ENCODE data around the gene GALR1. TPM values are rescaled to one million over a fixed set of nuclear protein-coding genes. Genes with fewer than 3 reads are reported as not detected.

Gene GALR1
- total and polyA plus RNA-seq, 2 experiments from 2014 or later: not detected

DNA sequence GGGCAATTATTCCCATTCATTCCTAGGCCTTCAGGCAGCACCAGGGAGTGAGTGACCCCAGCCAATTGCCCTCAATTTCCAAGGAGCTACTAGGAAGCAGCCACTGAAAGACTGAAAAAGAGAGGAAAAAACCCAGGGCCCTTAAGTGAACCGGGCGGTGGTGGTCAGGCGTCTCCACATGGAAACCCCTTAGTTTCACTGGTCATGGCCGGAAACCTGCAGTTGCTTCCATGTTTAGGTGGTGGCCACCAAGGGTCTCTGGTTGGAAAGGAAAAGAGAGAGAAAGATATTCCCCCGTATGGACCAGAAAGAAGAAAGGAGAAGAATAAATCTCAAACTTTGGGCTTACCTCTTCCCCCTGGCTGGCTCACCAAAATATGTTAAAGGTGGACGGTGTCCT, 64.9 kb downstream of the GALR1 start:
- in situ Hi-C loops (cut with MboI): no loop called here
- WGBS, 2 experiments (ENCODE audit: low coverage in 1 of 2, low lambda C conversion rate in 2 of 2, missing lambda C conversion rate in 2 of 2): 56% methylated on average over 6 of the region's 6 CpGs
- Histone ChIP-seq H3K27me3 (replicated peaks; ENCODE audit: insufficient read depth) (no peaks in the 10 kb centered on the region), H3K4me2 (ENCODE audit: unreplicated experiment) (no peak overlapping the region), H3K9me3 (ENCODE audit: low read depth) (no peaks in the 10 kb centered on the region), H4K20me1 (ENCODE audit: insufficient read depth) (no peaks in the 10 kb centered on the region), H3K27ac (no peak overlapping the region), H3K9ac (no peak overlapping the region), H3K4me3 (no peak overlapping the region), H3K36me3 (ENCODE audit: low read depth) (no peaks in the 10 kb centered on the region), H3K79me2 (ENCODE audit: insufficient read depth) (no peaks in the 10 kb centered on the region), H3F3A (ENCODE audit: insufficient read depth) (no peaks in the 10 kb centered on the region), H3K9me2 (ENCODE audit: insufficient read depth) (no peaks in the 10 kb centered on the region), H2AFZ (no peak overlapping the region), H3K4me1 (ENCODE audit: insufficient read depth) (no peaks in the 10 kb centered on the region)
- TF ChIP-seq EZH2phosphoT487 (IDR thresholded peaks at IDR 0.05; ENCODE audit: insufficient read depth, low read depth): no peak
- TF ChIP-seq EZH2 (IDR thresholded peaks at IDR 0.05; ENCODE audit: insufficient read depth, poor library complexity, severe bottlenecking): no peak
- DNase-seq: no peak

DNA sequence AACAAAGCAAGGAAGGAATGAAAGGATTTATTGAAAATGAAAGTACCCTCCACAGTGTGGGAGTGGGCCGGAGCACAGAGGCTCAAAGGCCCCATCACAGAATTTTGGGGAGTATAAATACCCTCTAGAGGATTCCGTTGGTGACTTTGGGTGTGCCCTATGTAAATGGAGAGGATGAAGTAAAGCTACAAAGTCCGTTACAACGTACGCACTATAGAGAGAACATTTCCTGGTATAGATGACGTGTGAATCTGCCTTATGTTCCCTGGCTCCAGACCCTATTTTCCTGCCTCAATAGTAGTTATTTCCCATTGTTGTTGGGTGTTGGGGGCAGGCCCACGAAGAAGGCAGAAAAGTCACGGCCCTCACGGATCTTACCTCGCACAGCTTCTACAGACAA, 65.3 kb downstream of the GALR1 start:
- no peak for TF ChIP-seq EZH2 (IDR thresholded peaks at IDR 0.05; ENCODE audit: insufficient read depth, poor library complexity, severe bottlenecking)
- no peak for TF ChIP-seq EZH2phosphoT487 (IDR thresholded peaks at IDR 0.05; ENCODE audit: insufficient read depth, low read depth)

GRCh38 chr18:77316008-77316407, 66.4 kb downstream of the GALR1 start:
- Histone ChIP-seq H3K4me3 (no peak overlapping the region), H4K20me1 (ENCODE audit: insufficient read depth) (no peaks in the 10 kb centered on the region), H3K79me2 (ENCODE audit: insufficient read depth) (no peaks in the 10 kb centered on the region), H3K36me3 (ENCODE audit: low read depth) (no peaks in the 10 kb centered on the region), H3K27me3 (replicated peaks; ENCODE audit: insufficient read depth) (no peaks in the 10 kb centered on the region), H3K4me1 (ENCODE audit: insufficient read depth) (no peaks in the 10 kb centered on the region), H3F3A (ENCODE audit: insufficient read depth) (no peaks in the 10 kb centered on the region), H3K9me3 (ENCODE audit: low read depth) (no peaks in the 10 kb centered on the region), H3K4me2 (ENCODE audit: unreplicated experiment) (no peak overlapping the region), H3K9ac (no peak overlapping the region), H3K27ac (no peak overlapping the region), H3K9me2 (ENCODE audit: insufficient read depth) (no peaks in the 10 kb centered on the region), H2AFZ (no peak overlapping the region)
- in situ Hi-C loops (cut with MboI): no loop called here
- DNase-seq: no peak
- no peak for TF ChIP-seq EZH2phosphoT487 (IDR thresholded peaks at IDR 0.05; ENCODE audit: insufficient read depth, low read depth)
- TF ChIP-seq EZH2 (IDR thresholded peaks at IDR 0.05; ENCODE audit: insufficient read depth, poor library complexity, severe bottlenecking): no peak
- WGBS, 2 experiments (ENCODE audit: low coverage in 1 of 2, low lambda C conversion rate in 2 of 2, missing lambda C conversion rate in 2 of 2): 13 to 24% methylated on average over 3 of the region's 3 CpGs

More for the DNA sequence above, 65.3 kb downstream of the GALR1 start:
- H3K9ac ChIP-seq: no peak overlapping the region
- DNase-seq: no peak
- in situ Hi-C loops (cut with MboI): no loop called here
- no peaks in the 10 kb centered on the region for H3K79me2 ChIP-seq (ENCODE audit: insufficient read depth)
- no peaks in the 10 kb centered on the region for H4K20me1 ChIP-seq (ENCODE audit: insufficient read depth)
- no peaks in the 10 kb centered on the region for H3F3A ChIP-seq (ENCODE audit: insufficient read depth)
- no peaks in the 10 kb centered on the region for H3K27me3 ChIP-seq (replicated peaks; ENCODE audit: insufficient read depth)
- no peak overlapping the region for H2AFZ ChIP-seq
- no peaks in the 10 kb centered on the region for H3K9me3 ChIP-seq (ENCODE audit: low read depth)
- 57 to 59% methylated on average over 10 of the region's 10 CpGs for WGBS, 2 experiments (ENCODE audit: low coverage in 1 of 2, low lambda C conversion rate in 2 of 2, missing lambda C conversion rate in 2 of 2)
- no peaks in the 10 kb centered on the region for H3K36me3 ChIP-seq (ENCODE audit: low read depth)
- H3K4me1 ChIP-seq (ENCODE audit: insufficient read depth): no peaks in the 10 kb centered on the region
- H3K27ac ChIP-seq: no peak overlapping the region
- H3K9me2 ChIP-seq (ENCODE audit: insufficient read depth): no peaks in the 10 kb centered on the region
- no peak overlapping the region for H3K4me2 ChIP-seq (ENCODE audit: unreplicated experiment)
- no peak overlapping the region for H3K4me3 ChIP-seq

- no peak overlapping the region for H2AFZ ChIP-seq
- no peaks in the 10 kb centered on the region for H3K79me2 ChIP-seq (ENCODE audit: insufficient read depth)
- no peaks in the 10 kb centered on the region for H3K27me3 ChIP-seq (replicated peaks; ENCODE audit: insufficient read depth)
- no peak overlapping the region for H3K4me3 ChIP-seq
- no peak overlapping the region for H3K27ac ChIP-seq
- H3K4me2 ChIP-seq (ENCODE audit: unreplicated experiment): no peak overlapping the region
- H3F3A ChIP-seq (ENCODE audit: insufficient read depth): no peaks in the 10 kb centered on the region
- in situ Hi-C loops (cut with MboI): no loop called here
- 27 to 33% methylated on average over 4 of the region's 4 CpGs for WGBS, 2 experiments (ENCODE audit: low coverage in 1 of 2, low lambda C conversion rate in 2 of 2, missing lambda C conversion rate in 2 of 2)
- no peaks in the 10 kb centered on the region for H3K36me3 ChIP-seq (ENCODE audit: low read depth)
- no peak overlapping the region for H3K9ac ChIP-seq
- no peaks in the 10 kb centered on the region for H3K9me2 ChIP-seq (ENCODE audit: insufficient read depth)
- peak; percentile 2 for DNase-seq
- no peaks in the 10 kb centered on the region for H3K4me1 ChIP-seq (ENCODE audit: insufficient read depth)
- TF ChIP-seq EZH2 (IDR thresholded peaks at IDR 0.05; ENCODE audit: insufficient read depth, poor library complexity, severe bottlenecking): no peak
- no peak for TF ChIP-seq EZH2phosphoT487 (IDR thresholded peaks at IDR 0.05; ENCODE audit: insufficient read depth, low read depth)
- H4K20me1 ChIP-seq (ENCODE audit: insufficient read depth): no peaks in the 10 kb centered on the region
- no peaks in the 10 kb centered on the region for H3K9me3 ChIP-seq (ENCODE audit: low read depth)
Measured at GRCh38 chr18:77316641-77317040, 67.0 kb downstream of the GALR1 start.

DNA sequence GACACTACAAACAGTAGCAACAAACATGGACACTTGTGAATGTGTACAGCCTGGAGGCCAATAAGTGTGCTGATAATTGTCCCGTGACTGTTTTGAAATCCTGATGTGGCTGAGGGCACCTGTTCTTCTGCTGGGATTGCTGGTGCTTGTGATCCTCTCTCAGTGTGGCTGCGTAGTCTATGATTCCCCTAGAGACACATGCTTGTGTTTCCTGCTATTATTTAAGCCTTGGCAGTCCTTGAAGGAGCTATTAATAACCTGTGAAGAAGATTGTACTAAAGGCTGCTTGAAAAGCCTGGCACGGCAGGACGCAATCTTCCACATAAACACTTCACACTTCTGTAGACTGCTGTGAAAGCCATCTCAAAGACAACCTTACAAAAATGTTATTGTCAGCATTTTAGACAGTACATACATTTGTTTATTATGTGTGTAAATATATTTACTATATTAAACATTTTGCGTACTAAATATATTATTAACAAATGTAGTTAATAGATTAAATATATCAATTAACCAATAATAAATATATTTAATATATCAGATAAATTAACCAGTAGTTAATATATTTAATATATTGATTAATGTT, 71.4 kb downstream of the GALR1 start:
- no peak overlapping the region for H3K4me3 ChIP-seq
- no peaks in the 10 kb centered on the region for H3K9me2 ChIP-seq (ENCODE audit: insufficient read depth)
- DNase-seq: no peak
- no peaks in the 10 kb centered on the region for H3K79me2 ChIP-seq (ENCODE audit: insufficient read depth)
- no peak overlapping the region for H3K4me2 ChIP-seq (ENCODE audit: unreplicated experiment)
- H3K36me3 ChIP-seq (ENCODE audit: low read depth): no peaks in the 10 kb centered on the region
- H3K27ac ChIP-seq: no peak overlapping the region
- no peaks in the 10 kb centered on the region for H3K27me3 ChIP-seq (replicated peaks; ENCODE audit: insufficient read depth)
- 11 to 16% methylated on average over 5 of the region's 5 CpGs for WGBS, 2 experiments (ENCODE audit: low coverage in 1 of 2, low lambda C conversion rate in 2 of 2, missing lambda C conversion rate in 2 of 2)
- TF ChIP-seq EZH2 (IDR thresholded peaks at IDR 0.05; ENCODE audit: insufficient read depth, poor library complexity, severe bottlenecking): no peak
- no peak for TF ChIP-seq EZH2phosphoT487 (IDR thresholded peaks at IDR 0.05; ENCODE audit: insufficient read depth, low read depth)
- no peaks in the 10 kb centered on the region for H3K9me3 ChIP-seq (ENCODE audit: low read depth)
- H3K9ac ChIP-seq: no peak overlapping the region
- H4K20me1 ChIP-seq (ENCODE audit: insufficient read depth): no peaks in the 10 kb centered on the region
- no peak overlapping the region for H2AFZ ChIP-seq
- no peaks in the 10 kb centered on the region for H3F3A ChIP-seq (ENCODE audit: insufficient read depth)
- no peaks in the 10 kb centered on the region for H3K4me1 ChIP-seq (ENCODE audit: insufficient read depth)
- in situ Hi-C loops (cut with MboI): no loop called here

Data from GM23248 (cell line).